ENCODE results near the gene RIMS1. TPM values are rescaled to one million over a fixed set of nuclear protein-coding genes. Genes with fewer than 3 reads are reported as not detected.

RIMS1 gene, protein sequence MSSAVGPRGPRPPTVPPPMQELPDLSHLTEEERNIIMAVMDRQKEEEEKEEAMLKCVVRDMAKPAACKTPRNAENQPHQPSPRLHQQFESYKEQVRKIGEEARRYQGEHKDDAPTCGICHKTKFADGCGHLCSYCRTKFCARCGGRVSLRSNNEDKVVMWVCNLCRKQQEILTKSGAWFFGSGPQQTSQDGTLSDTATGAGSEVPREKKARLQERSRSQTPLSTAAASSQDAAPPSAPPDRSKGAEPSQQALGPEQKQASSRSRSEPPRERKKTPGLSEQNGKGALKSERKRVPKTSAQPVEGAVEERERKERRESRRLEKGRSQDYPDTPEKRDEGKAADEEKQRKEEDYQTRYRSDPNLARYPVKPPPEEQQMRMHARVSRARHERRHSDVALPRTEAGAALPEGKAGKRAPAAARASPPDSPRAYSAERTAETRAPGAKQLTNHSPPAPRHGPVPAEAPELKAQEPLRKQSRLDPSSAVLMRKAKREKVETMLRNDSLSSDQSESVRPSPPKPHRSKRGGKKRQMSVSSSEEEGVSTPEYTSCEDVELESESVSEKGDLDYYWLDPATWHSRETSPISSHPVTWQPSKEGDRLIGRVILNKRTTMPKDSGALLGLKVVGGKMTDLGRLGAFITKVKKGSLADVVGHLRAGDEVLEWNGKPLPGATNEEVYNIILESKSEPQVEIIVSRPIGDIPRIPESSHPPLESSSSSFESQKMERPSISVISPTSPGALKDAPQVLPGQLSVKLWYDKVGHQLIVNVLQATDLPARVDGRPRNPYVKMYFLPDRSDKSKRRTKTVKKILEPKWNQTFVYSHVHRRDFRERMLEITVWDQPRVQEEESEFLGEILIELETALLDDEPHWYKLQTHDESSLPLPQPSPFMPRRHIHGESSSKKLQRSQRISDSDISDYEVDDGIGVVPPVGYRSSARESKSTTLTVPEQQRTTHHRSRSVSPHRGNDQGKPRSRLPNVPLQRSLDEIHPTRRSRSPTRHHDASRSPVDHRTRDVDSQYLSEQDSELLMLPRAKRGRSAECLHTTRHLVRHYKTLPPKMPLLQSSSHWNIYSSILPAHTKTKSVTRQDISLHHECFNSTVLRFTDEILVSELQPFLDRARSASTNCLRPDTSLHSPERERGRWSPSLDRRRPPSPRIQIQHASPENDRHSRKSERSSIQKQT (N-terminal part only)
- under 1 TPM; 0.59 to 0.81 (median 0.64) TPM for polyA plus RNA-seq (ENCODE audit: insufficient read depth in 1 of 5, insufficient read length in 5 of 5, low replicate concordance in 1 of 5)
- long read RNA-seq, donor 1, result 0 reads
- long read RNA-seq, donor 2, result 0 reads
- long read RNA-seq, donor 3, result 0 reads
- long read RNA-seq, donor 4, result 0 reads
- long read RNA-seq, donor 5, partial matches to known transcripts, result 0 of 1 reads
- long read RNA-seq, donor 5, other reads (novel, unspliced or antisense), result 0 of 1 reads
- long read RNA-seq, donor 6, result 0 reads
- long read RNA-seq, donor 7, result 0 reads
- long read RNA-seq, donor 8, result 0 reads

DNA sequence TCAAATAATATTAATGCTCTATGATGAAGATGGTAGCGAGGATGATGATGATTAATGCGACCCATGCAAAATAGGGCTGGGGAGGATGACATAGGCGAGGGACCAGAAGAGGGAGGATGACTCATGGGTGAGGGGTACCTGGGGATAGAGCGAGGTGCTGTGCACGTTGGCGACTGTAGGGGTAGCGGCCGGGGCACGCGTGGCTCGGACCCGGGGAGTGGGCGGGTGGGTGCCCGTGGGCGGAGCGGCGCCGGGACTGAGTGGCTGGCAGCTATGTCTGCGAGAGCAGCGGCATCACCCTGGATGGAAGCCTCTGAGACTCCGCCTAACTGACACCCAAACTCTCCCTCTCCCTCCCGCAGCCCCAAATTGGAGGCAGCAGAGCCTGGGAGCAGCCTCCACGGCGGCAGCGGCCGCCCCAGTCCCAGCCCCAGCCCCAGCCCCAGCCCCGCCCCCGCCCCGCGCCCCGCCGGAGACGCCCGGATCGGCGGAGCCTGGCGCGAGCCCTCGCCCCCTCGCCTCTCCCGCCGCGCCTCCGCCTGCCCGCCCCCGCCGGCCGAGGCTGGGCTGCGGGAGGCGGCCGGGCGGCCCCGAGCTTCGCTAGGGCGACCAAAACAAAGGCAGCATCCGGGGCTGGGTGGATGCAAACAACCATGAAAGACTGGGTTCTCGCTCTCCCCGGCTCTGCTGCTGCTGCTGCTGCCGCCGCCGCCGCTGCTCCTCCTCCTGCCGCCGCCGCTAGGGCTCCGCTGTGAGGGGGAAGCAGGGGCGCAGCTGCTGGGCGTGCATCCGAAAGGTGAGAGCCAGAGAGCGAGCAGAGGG, at the start of gene RIMS1:
RIMS1 (plus strand) TSS at position 367 of the 822 bp plus-strand sequence. CDS start 474 bp downstream, outside the sequence.
- no peak for DNase-seq

DNA sequence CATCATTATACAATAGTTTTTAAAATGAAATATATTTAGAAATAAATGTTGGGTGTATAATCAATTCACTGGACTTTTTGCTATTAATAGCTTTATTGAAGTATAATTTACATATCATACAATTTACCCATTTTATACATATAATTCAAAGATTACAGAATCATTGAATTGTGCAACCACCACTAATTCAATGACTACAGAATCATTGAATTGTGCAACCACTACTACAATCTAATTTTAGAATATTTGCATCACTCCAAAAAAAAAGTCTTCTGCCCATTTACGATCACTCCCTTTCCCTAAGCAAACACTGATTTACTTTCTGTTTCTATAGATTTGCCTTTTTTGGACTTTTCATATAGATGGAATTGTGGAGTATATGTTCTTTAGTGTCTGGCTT, 35.1 kb upstream of the RIMS1 start:
- DNase-seq, result no peak

DNA sequence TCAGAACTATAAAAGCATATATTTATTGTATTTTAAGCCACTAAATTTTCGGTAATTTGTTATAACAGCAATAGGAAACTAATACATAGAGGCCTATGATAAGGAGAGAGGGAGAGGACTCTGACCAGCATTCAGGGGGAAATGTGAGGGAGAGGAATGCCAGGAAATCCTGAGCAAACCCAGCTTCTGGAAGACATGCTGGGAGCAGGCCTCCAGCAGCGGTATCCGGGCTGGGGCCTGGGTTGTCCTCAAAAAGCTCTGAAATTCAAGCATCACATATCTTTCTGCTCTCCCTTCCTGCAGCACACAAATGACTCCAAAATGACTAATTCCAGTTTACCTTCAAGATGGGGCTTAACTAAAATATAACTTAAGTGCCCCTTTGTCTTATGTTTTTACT, 33.4 kb upstream of the RIMS1 start:
- no peak for DNase-seq

DNA sequence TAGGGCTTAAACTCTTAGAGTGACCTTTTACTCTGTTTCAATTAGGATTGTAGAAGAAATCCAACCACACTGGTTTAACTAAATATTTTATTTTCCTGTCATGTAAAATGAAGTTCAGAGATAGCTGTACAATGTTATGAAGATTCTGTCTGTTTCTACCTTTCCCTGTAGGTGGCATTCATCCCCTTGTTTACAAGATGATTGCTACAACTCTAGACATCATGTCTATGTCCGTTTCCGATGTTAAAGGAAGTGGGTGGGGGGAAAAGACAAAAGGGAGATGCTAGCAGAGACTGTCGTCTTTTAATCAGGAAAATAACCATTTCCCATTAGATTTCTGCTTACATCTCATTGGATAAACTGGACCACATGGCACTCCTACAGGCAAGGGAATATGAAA, 30.9 kb upstream of the RIMS1 start:
- no peak for DNase-seq

DNA sequence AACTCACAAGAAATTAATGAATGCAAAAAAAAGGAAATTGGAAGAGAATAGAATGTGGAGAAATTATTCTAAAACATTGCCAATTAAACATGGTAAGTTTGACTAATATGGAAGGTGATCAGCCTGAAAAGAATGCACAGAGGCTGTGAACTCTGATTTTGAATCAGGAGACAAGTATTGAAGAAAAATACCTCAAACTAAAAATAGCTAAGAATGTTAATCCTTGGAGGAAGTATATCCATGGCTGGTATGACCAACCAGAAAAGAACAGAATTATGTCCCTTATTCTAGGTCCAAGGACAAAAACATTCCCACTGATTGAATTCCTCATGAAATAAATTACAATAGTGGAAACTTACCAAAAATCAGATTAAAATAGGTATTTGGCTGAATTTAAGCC, 7.3 kb upstream of the RIMS1 start:
- DNase-seq, result no peak

DNA sequence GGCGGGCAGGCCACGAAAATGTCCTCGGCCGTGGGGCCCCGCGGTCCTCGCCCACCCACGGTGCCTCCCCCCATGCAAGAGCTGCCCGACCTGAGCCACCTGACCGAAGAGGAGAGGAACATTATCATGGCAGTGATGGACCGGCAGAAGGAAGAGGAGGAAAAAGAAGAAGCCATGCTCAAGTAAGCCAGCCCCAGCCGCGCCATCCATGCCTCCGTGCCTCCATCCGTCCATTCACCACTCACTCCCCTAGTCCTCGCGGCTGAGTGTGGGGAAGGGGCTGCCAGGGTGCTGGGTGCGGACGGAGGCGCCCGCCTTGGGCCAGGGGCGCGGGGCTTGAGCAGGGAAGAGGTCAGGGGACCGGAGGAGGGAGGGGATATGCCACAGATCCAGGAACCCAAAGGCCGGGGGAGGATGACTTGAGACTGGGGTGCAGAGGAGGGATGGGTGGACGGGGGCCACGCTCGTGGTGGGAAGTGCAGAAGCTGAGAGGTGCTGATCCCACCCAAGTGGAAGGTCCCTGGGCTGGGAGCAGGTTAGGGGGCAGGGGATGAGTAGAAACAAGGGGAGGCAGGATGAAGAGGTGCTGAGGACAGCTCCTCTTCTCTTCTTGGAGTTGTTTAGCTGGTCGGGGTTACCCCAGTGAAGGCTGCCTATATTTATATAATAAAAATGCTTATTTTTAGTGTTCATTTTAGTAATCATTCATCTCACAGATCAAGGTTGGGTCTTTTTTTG, 825 bp downstream of the RIMS1 start:
- DNase-seq, result no peak

DNA sequence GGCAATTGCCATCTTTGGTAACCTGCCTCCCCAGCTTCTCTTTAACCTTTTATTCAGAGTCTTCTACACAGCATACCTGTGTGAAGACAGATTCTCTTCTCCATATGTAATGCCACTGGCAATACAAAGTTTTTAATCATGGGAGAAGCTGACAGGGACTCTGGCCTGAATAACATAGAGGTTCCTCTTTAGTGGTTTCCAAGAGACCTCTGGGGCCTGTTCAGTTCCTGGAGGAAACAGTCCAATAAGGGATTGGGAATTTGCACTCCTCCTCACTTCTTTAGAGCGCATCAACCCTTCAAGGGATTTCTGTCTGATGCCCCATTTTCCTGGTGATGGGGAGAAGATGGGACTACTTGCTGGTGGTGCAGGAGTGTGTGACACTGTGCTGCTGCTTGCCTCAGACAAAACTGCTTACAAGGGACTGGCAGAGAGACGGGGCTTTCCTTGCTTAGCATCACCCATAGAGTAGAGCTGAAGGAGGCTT, 1.4 kb downstream of the RIMS1 start:
- DNase-seq, result no peak

DNA sequence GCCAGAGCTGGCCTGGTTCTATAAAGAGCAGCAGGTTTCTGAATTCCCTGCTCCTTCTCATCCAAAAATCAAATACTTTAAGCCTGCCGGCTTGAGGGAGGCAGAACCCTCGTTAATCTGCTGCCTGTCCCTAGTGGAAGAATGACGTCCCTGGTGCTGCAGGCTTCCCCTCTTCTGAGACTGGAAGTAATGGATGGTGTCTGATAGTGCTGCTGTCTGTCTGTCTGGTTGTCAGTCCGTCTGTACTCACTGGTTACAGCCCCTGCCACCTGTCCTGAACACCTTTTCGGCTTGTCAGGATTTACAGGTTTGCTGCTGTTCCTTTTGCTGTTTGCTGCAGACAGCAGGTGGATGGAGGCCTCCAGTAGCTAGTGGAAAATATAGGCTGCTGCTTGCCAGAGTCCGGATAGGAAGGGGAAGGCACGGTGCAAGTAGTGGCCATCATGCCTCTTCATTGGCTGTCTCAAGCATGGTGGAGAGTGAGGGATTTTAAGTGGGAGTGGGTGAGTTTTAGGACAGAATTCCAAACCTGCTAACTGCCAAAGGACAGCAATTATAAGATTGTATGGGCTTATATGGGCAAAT, 2.5 kb downstream of the RIMS1 start:
- no peak for DNase-seq

DNA sequence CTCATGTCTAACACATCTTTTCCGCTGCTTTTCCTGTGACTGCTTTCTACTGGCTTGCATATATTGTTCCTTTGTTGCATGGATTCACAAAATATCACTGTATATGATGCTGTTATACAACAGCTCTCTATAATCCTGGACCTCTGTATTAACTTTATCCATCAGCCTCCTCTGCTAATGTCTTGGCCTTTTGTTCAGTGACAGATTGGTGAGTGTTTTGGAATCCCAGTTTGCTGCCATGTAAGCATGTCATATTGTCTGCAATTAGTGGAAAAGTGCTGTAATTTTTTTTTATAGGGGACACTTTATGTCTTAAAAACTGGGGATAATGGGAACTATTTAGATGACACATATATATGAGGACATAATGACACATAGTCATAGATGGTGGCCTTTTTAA, 3.0 kb downstream of the RIMS1 start:
- no peak for DNase-seq

DNA sequence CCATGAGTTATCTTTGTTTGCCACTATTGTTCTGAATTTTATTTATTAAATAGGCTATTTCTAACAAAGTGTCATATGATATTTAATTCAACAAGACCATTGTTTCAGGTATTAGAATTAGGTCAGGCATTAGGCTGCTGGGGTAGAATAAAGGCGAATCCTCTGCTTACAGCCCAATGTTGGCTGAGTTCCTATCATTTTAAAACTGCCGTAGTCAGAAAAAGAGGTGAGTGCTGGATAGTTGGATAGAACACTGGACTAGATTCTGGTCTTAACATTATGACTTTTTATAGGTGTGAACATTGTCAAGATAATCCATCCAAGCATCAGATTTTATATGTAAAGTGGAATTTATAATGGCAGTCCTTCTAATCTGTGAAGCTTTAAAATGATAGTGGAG, 6.3 kb downstream of the RIMS1 start:
- no peak for DNase-seq

DNA sequence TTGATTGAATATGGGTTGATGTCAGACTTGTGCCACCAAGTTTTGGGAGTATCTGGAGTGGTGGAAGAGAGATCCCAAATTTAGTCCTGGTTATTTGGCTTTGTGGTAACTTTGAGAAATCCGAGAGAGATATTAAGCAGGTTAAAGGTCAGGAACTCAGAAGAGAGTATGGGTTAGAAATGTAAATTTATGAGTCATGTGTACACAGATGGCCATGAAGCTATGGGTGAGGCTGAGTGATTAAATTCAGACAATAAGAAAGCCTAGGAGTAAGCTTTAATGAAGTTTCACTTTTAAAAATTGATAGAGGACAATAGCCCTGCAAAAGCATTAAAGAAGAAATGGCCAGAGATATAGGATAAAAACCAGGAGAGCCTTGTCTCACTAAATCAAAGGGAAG, 14.3 kb downstream of the RIMS1 start:
- no peak for DNase-seq

DNA sequence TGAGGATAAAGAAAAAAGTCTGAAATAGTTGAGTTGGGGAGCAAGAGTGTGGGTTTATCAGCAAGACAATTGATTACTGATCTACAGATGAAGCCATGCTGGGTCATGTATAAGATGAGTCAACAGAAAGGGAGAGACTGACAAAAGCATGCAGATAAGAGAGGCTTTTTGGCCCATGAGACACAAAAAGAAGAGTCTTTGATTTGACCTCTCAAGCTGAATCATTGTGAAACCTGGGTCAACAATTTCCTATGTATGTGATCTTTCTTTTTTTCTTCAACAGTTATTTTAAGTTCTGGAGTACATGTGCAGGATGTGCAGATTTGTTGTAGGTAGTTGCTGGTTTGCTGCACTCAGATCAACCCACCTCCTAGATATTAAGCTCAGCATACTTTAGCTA, 15.9 kb downstream of the RIMS1 start:
- no peak for DNase-seq

DNA sequence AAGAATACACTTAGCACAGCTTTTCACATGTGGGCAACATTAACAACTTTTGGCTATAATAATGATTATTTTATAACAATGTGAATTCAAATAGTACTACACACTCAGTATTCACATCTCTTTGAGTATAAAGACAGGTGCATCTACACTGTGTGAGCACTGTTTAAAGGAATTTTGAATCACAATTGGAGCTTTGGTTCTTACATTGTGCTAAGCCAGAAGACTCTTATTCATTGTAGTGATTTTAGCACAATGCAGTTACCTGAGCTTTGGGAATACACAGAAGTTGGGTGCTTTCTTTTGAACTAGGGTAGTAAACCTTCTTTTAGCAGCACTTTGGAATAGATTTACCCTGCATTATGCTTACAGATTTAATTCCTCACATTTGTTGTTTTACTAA, 20.5 kb downstream of the RIMS1 start:
- no peak for DNase-seq

DNA sequence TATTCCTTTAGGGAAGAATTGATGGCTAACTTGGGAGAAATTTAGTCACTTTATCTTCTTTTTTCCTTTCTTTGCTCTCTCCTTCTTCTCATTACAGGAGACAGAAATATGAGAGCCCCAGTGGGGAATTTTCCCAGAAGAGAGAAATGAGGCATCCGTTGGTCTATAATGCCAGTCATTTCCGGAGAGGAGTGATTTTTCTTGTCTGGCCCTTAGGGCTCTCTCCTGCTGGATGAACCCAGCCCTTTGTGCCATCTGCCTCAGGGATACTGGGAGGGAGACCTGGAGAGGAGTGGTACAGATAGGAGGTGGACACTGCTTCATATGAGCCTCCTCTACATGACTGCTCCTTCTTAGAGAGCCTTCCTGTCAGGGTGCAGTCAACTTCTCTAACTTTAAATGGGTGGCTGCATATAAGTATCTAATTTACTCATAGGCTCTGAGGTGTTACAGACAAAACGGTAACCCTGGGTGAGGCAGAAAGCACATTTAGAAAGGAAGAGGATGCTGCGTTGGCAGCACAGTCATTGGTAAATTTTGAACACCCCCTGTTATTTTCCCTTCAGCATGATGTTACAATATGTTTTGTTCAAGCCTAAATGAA, 21.9 kb downstream of the RIMS1 start:
- no peak for DNase-seq

DNA sequence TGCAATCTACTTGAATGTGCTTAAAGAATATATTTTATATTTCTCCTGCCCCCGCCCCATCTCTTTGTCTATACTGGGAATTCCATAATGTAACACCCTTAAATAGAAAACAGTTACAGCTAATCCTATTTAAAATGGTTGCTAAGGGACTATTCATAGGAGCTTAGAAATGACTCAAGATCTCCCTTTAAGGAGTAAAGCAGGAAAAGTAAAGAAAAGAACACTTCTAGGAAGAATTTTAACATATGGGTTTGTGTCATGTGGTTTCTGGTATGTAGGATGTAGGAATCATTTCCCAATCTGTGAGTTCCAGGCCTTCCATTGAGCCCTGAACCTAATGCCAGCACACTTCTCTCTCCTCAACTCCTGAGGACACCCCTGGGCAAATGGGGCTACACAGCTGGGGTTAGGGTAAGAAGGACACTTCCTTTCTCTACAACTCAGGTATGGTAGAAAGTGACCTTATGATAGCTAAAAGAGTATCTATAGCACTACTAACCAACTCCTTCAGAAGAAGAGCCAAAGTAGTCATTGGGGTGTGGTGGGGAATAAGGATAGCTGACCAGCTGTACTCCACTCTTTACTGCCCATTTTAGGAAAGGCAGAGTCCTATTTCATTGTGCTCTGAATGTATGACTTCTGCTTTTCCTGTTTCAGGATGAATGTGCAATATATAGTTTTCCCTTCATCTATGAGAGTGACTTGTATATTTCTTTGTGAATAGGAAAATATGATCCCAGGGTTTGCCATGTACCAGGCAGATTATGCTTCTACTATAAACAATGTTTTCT, 27.3 kb downstream of the RIMS1 start:
- DNase-seq, result no peak

DNA sequence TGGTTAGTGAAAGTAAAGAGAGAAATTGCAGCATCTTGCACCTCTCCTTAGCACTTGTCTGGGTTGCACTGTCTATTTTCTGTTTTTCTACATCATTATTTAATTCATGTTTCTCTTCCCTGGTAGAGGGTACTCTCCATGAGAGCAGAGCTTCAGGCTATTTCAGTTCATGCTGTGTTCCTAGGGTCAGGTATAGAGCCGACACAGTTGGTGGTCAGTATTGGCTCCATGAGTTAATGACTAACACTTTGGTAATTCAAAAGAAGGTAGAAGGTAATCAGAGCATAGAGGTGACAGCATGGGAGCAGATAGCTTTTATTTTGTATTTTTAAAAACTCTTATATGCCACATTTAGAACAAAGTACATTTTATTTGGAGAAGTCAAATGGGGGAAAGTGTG, 42.7 kb downstream of the RIMS1 start:
- no peak for DNase-seq

DNA sequence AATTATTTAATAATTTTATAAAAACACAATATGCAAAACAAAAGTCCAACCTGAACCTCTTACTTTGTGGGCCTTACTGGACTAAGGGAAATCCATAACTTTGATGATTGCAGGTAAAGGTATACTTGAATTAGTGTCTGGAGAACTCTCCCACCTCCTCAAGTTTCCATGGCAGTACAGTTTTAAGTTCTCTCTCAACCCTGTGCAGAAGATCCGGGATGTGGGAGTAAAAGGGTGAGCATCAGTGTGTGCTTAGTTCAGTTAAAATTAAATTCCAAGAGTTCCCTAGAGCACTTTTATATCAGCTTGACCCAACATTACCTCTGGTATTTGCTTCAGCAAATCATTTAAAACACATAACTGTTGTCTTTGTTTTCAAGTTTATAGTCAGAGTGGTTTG, 47.5 kb downstream of the RIMS1 start:
- no peak for DNase-seq

DNA sequence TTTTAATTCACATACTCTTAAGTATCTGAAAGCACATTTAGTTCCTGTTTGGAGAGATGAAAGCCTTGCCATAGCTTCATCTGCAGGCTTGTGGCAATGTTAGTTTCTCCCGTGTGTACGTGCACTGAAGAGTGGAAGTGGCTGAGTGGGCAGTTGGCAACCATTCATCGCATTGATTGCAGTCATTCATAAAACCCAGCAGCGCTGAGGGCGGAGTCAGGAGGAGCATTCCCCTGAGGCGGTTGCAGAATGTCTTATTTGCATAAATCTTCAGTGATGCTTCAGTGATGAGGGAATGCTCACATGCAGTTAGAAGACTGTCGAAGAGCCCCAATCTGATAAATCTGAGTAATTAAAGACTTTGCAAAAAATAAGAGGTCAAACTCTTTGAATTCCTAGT, 79.1 kb downstream of the RIMS1 start:
- DNase-seq, result no peak

Data from right lung (tissue), 10 donors.